Aorta (tissue), 5 donors: ENCODE measurements around the gene TRIM41. TPM values are rescaled to one million over a fixed set of nuclear protein-coding genes. Genes with fewer than 3 reads are reported as not detected.
A peak's percentile ranks its signal among the peaks of the same experiment; 100 is the strongest.
"Not testable (repeated sequence)": the region's sequence is repeated elsewhere in the genome, so short reads cannot be mapped to it uniquely, and the experiment has no call there.

Experiments
- ATAC-seq: fragments of 200-7000 bp; cut with Tn5 transposase; one replicate; pipeline ENCODE4 v1.9.1; 2022; ENCODE audit warnings: moderate library complexity; ENCODE audit not compliant: low FRiP score
- DNase-seq, 2 donors: peaks; one replicate each; pipeline ENCODE4 v3.0.0-alpha.2; 2020
- H3K27ac ChIP-seq, 2 donors: one replicate each; pipeline ENCODE4 v1.5.1; 2013; ENCODE audit warnings: low read length in 2 of 2, mild to moderate bottlenecking in 2 of 2, moderate library complexity in 2 of 2, control low read depth in 1 of 2, inconsistent platforms in 1 of 2, low read depth in 1 of 2
- H3K27me3 ChIP-seq, 2 donors: one replicate each; pipeline ENCODE4 v1.6.1; 2013; ENCODE audit warnings: control low read depth in 1 of 2, low read length in 1 of 2, mild to moderate bottlenecking in 1 of 2, moderate library complexity in 1 of 2; ENCODE audit not compliant: insufficient read depth in 2 of 2, control insufficient read depth in 1 of 2
- H3K36me3 ChIP-seq, 2 donors: one replicate each; pipeline ENCODE4 v1.6.1; 2013; ENCODE audit warnings: control low read depth in 1 of 2, low read length in 1 of 2, mild to moderate bottlenecking in 1 of 2; ENCODE audit not compliant: insufficient read depth in 2 of 2, control insufficient read depth in 1 of 2
- H3K4me1 ChIP-seq, 2 donors: one replicate each; pipeline ENCODE4 v1.6.1; 2013; ENCODE audit warnings: low read length in 2 of 2, control low read depth in 1 of 2, mild to moderate bottlenecking in 1 of 2, moderate library complexity in 1 of 2; ENCODE audit not compliant: insufficient read depth in 2 of 2, control insufficient read depth in 1 of 2
- H3K4me3 ChIP-seq, 2 donors: one replicate each; pipeline ENCODE4 v1.5.1; 2013; ENCODE audit warnings: low read length in 2 of 2, control low read depth in 1 of 2, mild to moderate bottlenecking in 1 of 2
- H3K9me3 ChIP-seq: one replicate; pipeline ENCODE4 v1.6.1; 2013; ENCODE audit warnings: mild to moderate bottlenecking, low read length; ENCODE audit not compliant: control insufficient read depth
- WGBS, 2 donors: extraction: QIAGEN DNeasy Blood & Tissue Kit; methylation state at CpG; one replicate each; pipeline ENCODE4 v1.1.7; 2013; 5-methylcytosine and 5-hydroxymethylcytosine counted together
- intact Hi-C, 2 donors: fragments of 100-400 bp; cut with DNase I; formaldehyde crosslinking; loops; one replicate each; pipeline versions ENCODE4 v1.14.2 to v1.15.0; 2022
- polyA plus RNA-seq, 2 donors: library from polyadenylated mRNA; stranded (reverse); fragments of 200-250 nt; gene quantifications; one replicate each; pipeline ENCODE4 v1.2.3, GENCODE V29; 2013
- total RNA-seq, 2 donors: library from RNA; stranded (reverse); fragmentation: NEBNext Ultra II Directional; extraction: Animal tissue kit (Norgen Biotek cat#: 25700); gene quantifications; one replicate each; pipeline ENCODE4 v1.2.1, GENCODE V29; 2021
- donor health status: healthy with polysubstance abuse.
- donor health status: Bipolar disorder and iron deficiency.
- donor health status: DM: no; HTN: no; CAD: no.
- donor health status: DM: no; HTN: no; CAD: no.
- donor health status: DM: yes; HTN: yes; CAD: no.

Gene TRIM41
- total and polyA plus RNA-seq, 4 donors: 15.2 to 22.2 (median 18.5) TPM

DNA sequence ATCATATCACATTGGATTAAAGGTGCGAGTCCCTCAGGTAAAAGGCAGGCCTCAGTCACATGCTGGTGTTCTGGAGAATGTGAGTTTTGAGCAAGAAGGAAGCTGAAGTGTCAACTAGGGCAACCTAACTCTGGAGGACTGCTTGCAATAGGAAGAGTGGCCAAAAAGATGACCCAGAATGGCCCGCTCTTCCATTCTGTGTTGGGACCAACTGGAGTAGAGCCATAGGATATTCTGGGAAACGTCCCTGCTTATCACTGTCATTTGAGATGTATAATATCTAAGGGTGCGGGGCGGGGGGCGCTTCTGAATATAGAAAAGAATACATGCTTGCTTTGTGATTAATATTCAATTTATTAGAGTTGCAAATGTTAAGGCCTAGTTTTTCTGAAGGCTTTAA lies 11.0 kb upstream of the TRIM41 start:
- intact Hi-C loops: no loop called here
- 91 to 92% methylated on average over 6 of the region's 6 CpGs for WGBS, 2 donors
- Histone ChIP-seq H3K4me1 (no peaks in the 10 kb centered on the region), H3K27me3 (no peaks in the 10 kb centered on the region), H3K36me3 (no peaks in the 10 kb centered on the region), H3K27ac (no peak overlapping the region), H3K4me3 (no peak overlapping the region), H3K9me3 (no peaks in the 10 kb centered on the region)
- ATAC-seq (no peak), DNase-seq (peak in 1 of 2 donors; percentile 9)

DNA sequence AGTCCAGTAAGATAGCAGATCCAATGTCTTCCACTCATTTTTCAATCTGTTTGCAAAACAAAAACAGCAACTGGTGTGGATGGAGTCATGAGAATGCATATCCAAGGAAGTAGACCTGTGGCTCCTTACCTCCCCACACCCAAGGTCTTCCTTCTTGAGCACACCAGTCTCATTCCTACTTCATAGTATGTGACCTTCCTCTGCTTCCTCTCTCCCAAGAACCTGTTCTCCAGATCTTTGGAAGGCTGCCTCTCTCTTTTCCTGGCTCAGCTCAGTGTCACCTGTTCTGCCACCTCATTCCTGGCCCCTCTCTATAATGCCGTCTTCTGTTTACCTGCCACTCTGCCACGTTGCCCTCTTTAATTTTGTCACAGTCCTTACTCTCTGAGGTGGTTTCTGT lies 10.1 kb upstream of the TRIM41 start:
- Histone ChIP-seq H3K36me3 (no peaks in the 10 kb centered on the region), H3K27ac (no peak overlapping the region), H3K4me1 (no peaks in the 10 kb centered on the region), H3K9me3 (no peaks in the 10 kb centered on the region), H3K27me3 (no peaks in the 10 kb centered on the region), H3K4me3 (no peak overlapping the region)
- intact Hi-C loops: no loop called here
- ATAC-seq (no peak), DNase-seq (no peak)
- 79 to 85% methylated on average over 2 of the region's 2 CpGs for WGBS, 2 donors

DNA sequence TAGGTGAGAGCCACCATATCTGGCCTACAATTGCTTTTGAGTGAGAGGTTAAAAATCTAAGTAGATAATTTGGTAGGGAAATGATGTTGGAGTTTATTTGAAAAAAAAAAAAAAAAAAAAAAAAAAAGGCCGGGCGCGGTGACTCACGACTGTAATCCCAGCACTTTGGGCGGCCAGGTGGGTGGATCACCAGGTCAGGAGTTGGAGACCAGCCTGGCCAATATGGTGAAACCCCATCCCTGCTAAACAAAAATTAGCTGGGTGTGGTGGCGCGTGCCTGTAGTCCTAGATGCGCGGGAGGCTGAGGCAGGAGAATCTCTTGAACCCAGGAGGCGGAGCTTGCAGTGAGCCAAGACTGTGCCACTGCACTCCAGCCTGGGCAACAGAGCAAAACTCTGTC lies 8.8 kb upstream of the TRIM41 start:
- ATAC-seq, H3K9me3 ChIP-seq, DNase-seq, H3K4me1 ChIP-seq, H3K27me3 ChIP-seq, H3K27ac ChIP-seq, H3K36me3 ChIP-seq, H3K4me3 ChIP-seq, intact Hi-C loops: not testable (repeated sequence)
- WGBS, 2 donors: 91 to 94% methylated on average over 10 of the region's 10 CpGs

DNA sequence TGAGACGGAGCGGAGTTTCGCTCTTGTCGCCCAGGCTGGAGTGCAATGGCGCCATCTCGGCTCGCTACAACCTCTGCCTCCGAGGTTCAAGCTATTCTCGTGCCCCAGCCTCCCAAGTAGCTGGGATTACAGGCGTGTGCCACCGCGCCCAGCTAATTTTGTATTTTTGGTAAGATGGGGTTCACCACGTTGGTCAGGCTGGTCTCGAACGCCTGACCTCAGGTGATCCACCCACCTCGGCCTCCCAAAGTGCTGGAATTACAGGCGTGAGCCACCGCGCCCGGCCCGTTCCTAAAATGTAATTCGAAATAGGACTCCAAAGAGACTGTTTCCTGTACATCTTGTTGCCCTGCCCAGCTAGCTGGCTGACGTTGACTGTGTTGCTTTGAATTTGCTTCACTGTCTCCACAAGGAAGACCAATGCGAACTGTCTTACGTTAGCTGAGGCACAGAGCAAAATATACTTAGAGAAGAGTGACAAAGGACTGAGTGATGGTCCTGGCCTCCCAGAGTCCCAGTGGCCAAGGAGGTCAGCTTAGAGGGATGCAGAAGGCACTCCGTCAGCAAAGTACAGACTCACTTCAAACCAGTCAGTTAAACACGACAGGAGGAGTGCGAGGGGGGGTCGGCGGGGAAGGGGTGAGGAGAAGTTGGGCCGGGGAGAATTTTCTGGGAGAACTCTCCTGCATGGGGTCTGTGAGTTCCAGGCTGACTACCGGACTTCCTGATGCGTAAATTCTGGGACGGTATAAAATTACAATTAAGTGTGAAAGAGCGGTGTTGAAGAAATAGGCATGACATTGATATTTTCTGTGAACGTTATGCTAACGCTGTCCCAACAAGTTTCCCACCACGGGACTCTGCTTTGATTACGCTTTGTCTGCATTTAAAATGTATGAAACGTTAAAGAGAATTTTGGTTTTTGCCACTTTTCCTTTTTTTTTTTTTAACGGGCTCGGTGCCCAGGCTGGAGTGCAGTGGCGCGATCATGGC lies 6.8 kb upstream of the TRIM41 start:
- Histone ChIP-seq H3K4me3 (peak overlapping the region in 1 of 2 donors; percentile 2), H3K27me3 (no peaks in the 10 kb centered on the region), H3K27ac (no peak overlapping the region), H3K9me3 (no peaks in the 10 kb centered on the region), H3K36me3 (no peaks in the 10 kb centered on the region), H3K4me1 (no peaks in the 10 kb centered on the region)
- DNase-seq (no peak), ATAC-seq (no peak)
- intact Hi-C loops: loop anchor here in 1 of 2 donors (5.0 kb wide), 1 partner anchor 36 kb away; no protein-coding TSS in a partner anchor
- WGBS, 2 donors: 36 to 38% methylated on average over 44 of the region's 44 CpGs

DNA sequence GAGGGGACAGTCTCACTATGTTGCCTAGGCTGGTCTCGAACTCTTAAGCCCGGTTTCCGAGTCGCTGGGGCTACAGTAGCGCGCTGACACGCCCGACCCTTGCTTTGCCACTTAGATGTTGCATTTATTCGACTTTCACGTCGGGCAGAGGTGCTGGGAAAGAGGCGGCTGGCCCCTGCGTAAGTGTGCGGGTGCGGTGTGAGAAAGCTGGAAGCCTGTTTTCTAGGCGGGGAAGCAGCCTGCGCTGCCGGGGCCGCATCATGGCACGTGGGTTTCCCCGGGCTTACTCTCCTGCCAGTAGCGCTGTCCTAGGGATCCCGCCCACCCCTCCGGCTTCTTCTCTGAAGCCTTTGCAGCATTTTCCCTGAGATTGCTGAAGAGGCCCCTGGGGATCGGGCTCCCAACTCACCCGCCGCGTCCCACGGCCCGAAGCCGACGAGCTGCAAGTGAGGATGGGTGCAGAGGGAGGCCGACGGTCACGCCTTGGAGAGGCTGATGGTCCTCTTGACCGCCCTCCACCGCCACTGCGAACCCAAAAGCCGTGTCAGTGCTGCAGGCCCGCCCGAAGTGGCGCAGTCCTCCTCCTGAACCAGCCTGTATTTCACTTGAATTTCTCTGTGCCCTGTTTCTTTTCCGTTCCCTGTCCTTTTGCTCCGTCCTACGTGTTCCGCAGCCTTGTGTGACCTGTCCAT lies 5.8 kb upstream of the TRIM41 start:
- Histone ChIP-seq H3K27me3 (no peaks in the 10 kb centered on the region), H3K9me3 (no peaks in the 10 kb centered on the region), H3K4me3 (peak overlapping the region; percentile 2 to 32), H3K4me1 (no peaks in the 10 kb centered on the region), H3K36me3 (no peaks in the 10 kb centered on the region), H3K27ac (peak overlapping the region in 1 of 2 donors; percentile 28)
- ATAC-seq (peak; percentile 70), DNase-seq (peak; percentile 70 to 86)
- WGBS, 2 donors: 1% methylated on average over 46 of the region's 46 CpGs
- intact Hi-C loops: loop anchor here in 1 of 2 donors (5.0 kb wide), 1 partner anchor 35 kb away; no protein-coding TSS in a partner anchor

DNA sequence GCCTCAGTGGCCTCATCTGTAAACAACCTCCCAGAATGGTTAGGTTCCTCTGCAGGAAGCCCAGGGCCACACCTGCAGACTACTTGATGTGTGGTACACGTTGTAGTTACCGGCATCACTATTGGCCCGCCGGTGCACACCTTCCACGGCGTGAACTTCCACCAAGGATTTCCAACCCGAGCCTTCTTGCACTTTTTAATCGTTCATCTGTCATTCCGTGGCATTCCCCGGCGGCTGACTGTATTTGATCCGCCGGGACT lies 5.3 kb upstream of the TRIM41 start:
- intact Hi-C loops: loop anchor here (1.0 to 5.0 kb wide), 4 partner anchors 10 to 35 kb away; no protein-coding TSS in a partner anchor
- Histone ChIP-seq H3K4me1 (no peaks in the 10 kb centered on the region), H3K27ac (peak overlapping the region in 1 of 2 donors; percentile 28), H3K9me3 (no peaks in the 10 kb centered on the region), H3K4me3 (peak overlapping the region; percentile 2 to 32), H3K27me3 (no peaks in the 10 kb centered on the region), H3K36me3 (no peaks in the 10 kb centered on the region)
- DNase-seq: no peak
- ATAC-seq: peak; percentile 1
- 2 to 3% methylated on average over 13 of the region's 13 CpGs for WGBS, 2 donors

DNA sequence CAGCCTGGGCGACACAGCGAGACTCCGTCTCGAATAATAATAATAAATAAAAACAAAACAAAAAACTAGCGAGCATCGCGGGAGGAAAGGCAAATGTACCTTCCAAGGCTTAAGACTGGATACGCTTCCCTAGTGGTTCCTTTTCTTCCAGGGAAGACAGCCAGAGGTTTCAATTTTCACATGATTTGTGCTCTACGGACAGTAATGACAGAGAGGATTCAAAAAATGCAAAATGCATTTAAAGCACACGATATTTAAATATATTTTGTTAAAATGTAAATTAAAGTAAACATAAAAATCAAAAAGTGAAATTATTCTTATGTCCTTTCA lies 4.3 kb upstream of the TRIM41 start:
- Histone ChIP-seq H3K36me3 (no peaks in the 10 kb centered on the region), H3K4me3 (no peak overlapping the region), H3K4me1 (no peaks in the 10 kb centered on the region), H3K27me3 (no peaks in the 10 kb centered on the region), H3K9me3 (no peaks in the 10 kb centered on the region), H3K27ac (no peak overlapping the region)
- intact Hi-C loops: loop anchor here (1.0 to 5.0 kb wide), 4 partner anchors 11 to 34 kb away; no protein-coding TSS in a partner anchor
- DNase-seq: no peak
- ATAC-seq: no peak
- 44 to 45% methylated on average over 10 of the region's 10 CpGs for WGBS, 2 donors

DNA sequence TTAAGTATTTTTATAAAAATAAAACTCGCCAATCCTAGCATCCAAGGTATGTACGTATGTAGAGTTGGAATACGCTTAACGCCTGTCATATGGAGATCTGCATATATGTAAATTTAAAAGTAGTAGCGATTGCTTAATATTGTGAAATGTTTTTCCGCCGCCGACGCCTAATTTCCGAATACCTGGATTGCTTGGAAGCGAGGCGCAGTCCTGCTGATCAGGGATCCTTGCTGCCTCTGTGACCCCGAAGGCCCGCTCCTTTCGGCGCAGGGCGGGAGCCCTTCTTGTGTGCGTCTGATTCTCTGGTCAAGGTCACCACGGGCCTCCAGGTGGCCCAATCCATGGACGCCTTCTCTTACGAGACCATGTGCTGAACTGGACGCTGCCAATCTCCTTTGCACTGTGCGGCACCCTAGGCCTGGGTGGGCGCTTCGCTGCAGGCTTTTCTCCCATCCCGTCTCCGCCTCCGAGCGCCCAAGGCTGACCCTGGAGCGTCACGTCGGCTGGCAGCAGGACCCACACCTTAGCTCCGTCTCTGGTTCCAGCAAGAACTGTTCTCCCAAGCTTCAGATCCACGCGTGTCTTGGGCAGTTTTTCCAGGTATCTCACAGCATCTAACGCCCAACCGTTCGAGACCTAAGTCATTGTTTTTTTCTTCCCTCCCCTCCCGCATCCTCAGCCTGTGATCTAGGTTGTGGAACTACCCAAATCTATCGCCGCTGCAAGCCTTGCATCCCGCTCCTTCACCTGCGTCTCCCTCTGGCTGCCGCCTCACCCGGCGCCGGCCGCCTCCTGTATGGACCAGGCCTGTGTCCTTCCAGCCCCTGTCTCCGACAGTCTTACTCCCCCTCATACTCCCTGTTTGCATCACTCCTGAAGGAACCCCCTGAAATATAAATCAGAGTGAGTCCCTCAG lies 3.6 kb upstream of the TRIM41 start:
- no peaks in the 10 kb centered on the region for H3K9me3 ChIP-seq
- no peak overlapping the region for H3K27ac ChIP-seq
- H3K4me1 ChIP-seq: no peaks in the 10 kb centered on the region
- 64 to 70% methylated on average over 49 of the region's 49 CpGs for WGBS, 2 donors
- H3K27me3 ChIP-seq: no peaks in the 10 kb centered on the region
- no peak for DNase-seq
- no peak overlapping the region for H3K4me3 ChIP-seq
- intact Hi-C loops: loop anchor here in 1 of 2 donors (5.0 kb wide), 1 partner anchor 33 kb away; no protein-coding TSS in a partner anchor
- no peaks in the 10 kb centered on the region for H3K36me3 ChIP-seq
- ATAC-seq: no peak
